Psoas muscle (tissue), 8 donors: ENCODE data around the gene ZNF518B. TPM values are rescaled to one million over a fixed set of nuclear protein-coding genes. Genes with fewer than 3 reads are reported as not detected.

Experiments
- ATAC-seq, 4 donors: fragments of 200-7000 bp; cut with Tn5 transposase; one replicate each; pipeline ENCODE4 v1.9.1; 2020; ENCODE audit warnings: moderate library complexity in 3 of 4, mild to moderate bottlenecking in 2 of 4
- DNase-seq, 2 donors: peaks; one replicate each; pipeline ENCODE4 v3.0.0-alpha.2; 2020
- H3K27ac ChIP-seq: fragments of 200-600 bp; one replicate; pipeline ENCODE4 v1.8.0; 2022
- H3K27me3 ChIP-seq, 3 donors: fragments of 200-600 bp in 1 of 3; one replicate each; pipeline versions ENCODE4 v1.6.1 to v1.8.0; 2013 to 2022; ENCODE audit warnings: low read length in 2 of 3, mild to moderate bottlenecking in 2 of 3, moderate library complexity in 1 of 3; ENCODE audit not compliant: insufficient read depth in 3 of 3
- H3K36me3 ChIP-seq, 2 donors: fragments of 200-600 bp in 1 of 2; one replicate each; pipeline versions ENCODE4 v1.6.1 to v1.8.0; 2013 to 2022; ENCODE audit warnings: low read depth in 1 of 2, mild to moderate bottlenecking in 1 of 2, moderate library complexity in 1 of 2; ENCODE audit not compliant: insufficient read depth in 1 of 2
- H3K4me1 ChIP-seq: fragments of 200-600 bp; one replicate; pipeline ENCODE4 v1.8.0; 2022
- H3K4me3 ChIP-seq: fragments of 200-600 bp; one replicate; pipeline ENCODE4 v1.8.0; 2022; ENCODE audit warnings: mild to moderate bottlenecking
- H3K9me3 ChIP-seq: fragments of 200-600 bp; one replicate; pipeline ENCODE4 v1.8.0; 2022
- WGBS, 3 donors: extraction: QIAGEN DNeasy Blood & Tissue Kit; methylation state at CpG; one replicate each; pipeline versions ENCODE4 v1.1.6 to v1.1.7; 2013; 5-methylcytosine and 5-hydroxymethylcytosine counted together
- intact Hi-C, 2 donors: fragments of 100-400 bp; cut with DNase I; formaldehyde crosslinking; loops; one replicate each; pipeline versions ENCODE4 v1.11.0 to v1.14.2; 2022
- polyA plus RNA-seq, 3 donors: library from polyadenylated mRNA; stranded (reverse); fragments of 200-250 nt; gene quantifications; one replicate each; pipeline ENCODE4 v1.2.3, GENCODE V29; 2013
- total RNA-seq, 4 donors: library from RNA; stranded (reverse); fragmentation: NEBNext Ultra II Directional in 2 of 4; extraction: Animal tissue kit (Norgen Biotek cat#: 25700) in 2 of 4; gene quantifications; one replicate each; pipeline versions ENCODE4 v1.2.1 to v1.2.4, GENCODE V29; 2021 to 2023
- TF ChIP-seq, protein P1 (sequence below): fragments of 200-600 bp; IDR thresholded peaks from one replicate; pipeline ENCODE4 v1.8.0; 2022; ENCODE audit warnings: antibody characterized with exemption
- donor health status: healthy with polysubstance abuse.
- donor health status: DM: no; HTN: no; CAD: no; lungs with moderate emphysema.
- donor health status: Bipolar disorder and iron deficiency.
- donor health status: healthy.
- donor health status: DM: yes; HTN: yes; CAD: no.
- donor health status: DM: no; HTN: no; CAD: no.
- donor health status: DM: no; HTN: no; CAD: no.
- donor health status: DM: yes; HTN: yes; CAD: no.

ZNF518B gene
- total and polyA plus RNA-seq, 7 donors = 4.5 to 17.3 (median 16.3) TPM

DNA sequence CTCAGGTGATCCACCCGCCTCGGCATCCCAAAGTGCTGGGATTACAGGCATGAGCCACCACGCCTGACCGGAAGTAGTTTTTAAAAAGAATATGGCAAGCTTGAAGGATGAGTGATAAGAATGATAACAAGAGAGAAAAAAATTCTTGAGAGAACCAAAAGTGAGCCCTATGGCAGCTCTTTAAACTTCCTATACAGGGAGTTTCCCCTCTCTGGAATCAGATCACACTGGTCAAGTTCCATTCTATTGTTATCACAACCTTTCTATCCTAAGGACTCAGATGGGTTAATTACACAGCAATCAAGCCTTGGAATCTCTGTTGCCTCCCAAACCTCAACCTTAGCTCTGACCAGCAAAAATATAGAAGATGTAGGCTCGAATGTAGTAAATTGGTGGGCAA, 33.8 kb upstream of the ZNF518B start:
- Histone ChIP-seq H3K27me3 (peaks cover 0 to 2% (median 0%) of the 10 kb centered on the region in 3 donors), H3K9me3 (no peaks in the 10 kb centered on the region), H3K4me3 (no peak overlapping the region), H3K27ac (no peak overlapping the region), H3K36me3 (no peaks in the 10 kb centered on the region), H3K4me1 (no peaks in the 10 kb centered on the region)
- DNase-seq (no peak), ATAC-seq (no peak)
- TF ChIP-seq, protein P1, sequence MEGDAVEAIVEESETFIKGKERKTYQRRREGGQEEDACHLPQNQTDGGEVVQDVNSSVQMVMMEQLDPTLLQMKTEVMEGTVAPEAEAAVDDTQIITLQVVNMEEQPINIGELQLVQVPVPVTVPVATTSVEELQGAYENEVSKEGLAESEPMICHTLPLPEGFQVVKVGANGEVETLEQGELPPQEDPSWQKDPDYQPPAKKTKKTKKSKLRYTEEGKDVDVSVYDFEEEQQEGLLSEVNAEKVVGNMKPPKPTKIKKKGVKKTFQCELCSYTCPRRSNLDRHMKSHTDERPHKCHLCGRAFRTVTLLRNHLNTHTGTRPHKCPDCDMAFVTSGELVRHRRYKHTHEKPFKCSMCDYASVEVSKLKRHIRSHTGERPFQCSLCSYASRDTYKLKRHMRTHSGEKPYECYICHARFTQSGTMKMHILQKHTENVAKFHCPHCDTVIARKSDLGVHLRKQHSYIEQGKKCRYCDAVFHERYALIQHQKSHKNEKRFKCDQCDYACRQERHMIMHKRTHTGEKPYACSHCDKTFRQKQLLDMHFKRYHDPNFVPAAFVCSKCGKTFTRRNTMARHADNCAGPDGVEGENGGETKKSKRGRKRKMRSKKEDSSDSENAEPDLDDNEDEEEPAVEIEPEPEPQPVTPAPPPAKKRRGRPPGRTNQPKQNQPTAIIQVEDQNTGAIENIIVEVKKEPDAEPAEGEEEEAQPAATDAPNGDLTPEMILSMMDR = no peak
- WGBS, 3 donors = 82 to 89% (median 85%) methylated on average over 3 to 5 of the region's 5 CpGs
- intact Hi-C loops = no loop called here

GRCh38 chr4:10482913-10483312, 25.7 kb upstream of the ZNF518B start:
- no peak for DNase-seq
- Histone ChIP-seq H3K27ac (no peak overlapping the region), H3K9me3 (no peaks in the 10 kb centered on the region), H3K27me3 (no peaks in the 10 kb centered on the region), H3K36me3 (no peaks in the 10 kb centered on the region), H3K4me1 (no peaks in the 10 kb centered on the region), H3K4me3 (no peak overlapping the region)
- TF ChIP-seq, protein P1 = no peak
- intact Hi-C loops = no loop called here
- ATAC-seq = no peak
- WGBS, 3 donors = 72 to 74% (median 72%) methylated on average over 5 of the region's 5 CpGs

DNA sequence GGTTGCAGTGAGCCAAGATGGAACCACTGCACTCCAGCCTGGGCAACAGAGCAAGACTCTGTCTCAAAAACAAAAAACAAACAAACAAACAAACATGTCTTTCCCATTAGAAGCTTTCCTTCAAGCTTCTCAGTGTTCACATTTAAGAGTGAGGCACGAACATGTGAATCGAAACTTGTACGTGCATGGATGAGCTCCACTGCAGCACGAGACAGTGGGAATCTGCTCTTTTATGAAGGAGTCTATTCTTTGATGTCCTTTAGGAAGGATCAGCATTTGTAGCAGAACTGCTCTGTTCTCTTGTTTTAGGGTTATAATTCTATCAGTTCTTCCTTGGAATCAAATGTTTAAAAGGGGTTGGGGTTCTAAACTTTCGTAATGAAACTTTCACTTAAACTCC, 23.4 kb upstream of the ZNF518B start:
- intact Hi-C loops = no loop called here
- no peaks in the 10 kb centered on the region for H3K9me3 ChIP-seq
- DNase-seq (no peak), ATAC-seq (no peak)
- no peak overlapping the region for H3K4me3 ChIP-seq
- no peaks in the 10 kb centered on the region for H3K36me3 ChIP-seq
- no peak overlapping the region for H3K27ac ChIP-seq
- H3K4me1 ChIP-seq = no peaks in the 10 kb centered on the region
- WGBS, 3 donors = 77 to 90% (median 86%) methylated on average over 5 of the region's 5 CpGs
- TF ChIP-seq, protein P1 = no peak
- H3K27me3 ChIP-seq = no peaks in the 10 kb centered on the region

DNA sequence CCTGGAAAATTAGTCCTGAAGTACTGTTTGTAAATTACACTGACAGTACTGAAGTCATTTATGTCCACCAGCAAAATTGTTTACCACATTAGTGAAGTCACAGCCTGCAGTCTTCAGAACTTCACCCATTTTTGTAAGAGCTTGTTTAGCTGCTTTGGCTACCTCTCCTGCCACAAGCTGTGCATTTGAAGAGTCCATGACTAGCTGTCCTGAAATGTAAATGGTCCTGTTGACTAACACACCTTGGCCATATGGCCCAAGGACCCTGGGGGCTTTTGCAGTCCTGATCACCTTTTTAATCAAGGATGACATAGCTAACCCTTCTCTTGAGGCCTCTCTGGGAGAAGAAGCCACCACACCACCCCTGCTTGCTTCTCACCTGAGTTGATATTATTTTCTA, 21.4 kb upstream of the ZNF518B start:
- Histone ChIP-seq H3K36me3 (no peaks in the 10 kb centered on the region), H3K9me3 (no peaks in the 10 kb centered on the region), H3K4me3 (no peak overlapping the region), H3K27me3 (no peaks in the 10 kb centered on the region), H3K4me1 (no peaks in the 10 kb centered on the region), H3K27ac (no peak overlapping the region)
- DNase-seq (no peak), ATAC-seq (no peak)
- TF ChIP-seq, protein P1 = no peak
- intact Hi-C loops = no loop called here

DNA sequence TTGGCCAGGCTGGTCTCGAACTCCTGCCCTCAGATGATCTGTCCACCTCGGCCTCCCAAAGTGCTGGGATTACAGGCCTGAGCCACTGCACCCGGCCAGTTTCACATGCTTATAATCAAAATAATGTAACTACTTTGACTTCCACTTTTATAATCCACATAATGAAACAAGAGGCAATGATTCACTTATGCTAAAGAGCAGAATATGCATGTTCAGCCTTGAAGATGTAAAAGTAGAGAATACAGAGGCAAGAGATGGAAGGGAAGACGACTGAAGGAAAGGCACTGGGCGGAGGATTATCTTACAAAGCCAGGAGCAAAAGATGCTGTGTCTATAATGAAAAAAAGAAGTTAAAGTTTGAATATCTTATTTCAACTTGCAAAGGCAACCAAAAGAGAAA, 13.3 kb upstream of the ZNF518B start:
- WGBS, 3 donors = 75 to 82% (median 81%) methylated on average over 5 of the region's 5 CpGs
- intact Hi-C loops = no loop called here
- no peak for DNase-seq
- H3K27me3 ChIP-seq = peaks cover 0 to 8% (median 0%) of the 10 kb centered on the region in 3 donors
- H3K36me3 ChIP-seq = no peaks in the 10 kb centered on the region
- no peak overlapping the region for H3K27ac ChIP-seq
- no peak for ATAC-seq
- H3K4me1 ChIP-seq = no peaks in the 10 kb centered on the region
- no peak overlapping the region for H3K4me3 ChIP-seq
- TF ChIP-seq, protein P1 = no peak
- H3K9me3 ChIP-seq = no peaks in the 10 kb centered on the region
